ENCODE results near the gene SYNDIG1.
A peak's percentile ranks its signal among the peaks of the same experiment; 100 is the strongest.

Gene SYNDIG1

GRCh38 chr20:24449026-24449720, 20.3 kb upstream of the SYNDIG1 start:
- DNase-seq = no peak

GRCh38 chr20:24450177-24450576, 19.3 kb upstream of the SYNDIG1 start:
- DNase-seq = no peak

DNA sequence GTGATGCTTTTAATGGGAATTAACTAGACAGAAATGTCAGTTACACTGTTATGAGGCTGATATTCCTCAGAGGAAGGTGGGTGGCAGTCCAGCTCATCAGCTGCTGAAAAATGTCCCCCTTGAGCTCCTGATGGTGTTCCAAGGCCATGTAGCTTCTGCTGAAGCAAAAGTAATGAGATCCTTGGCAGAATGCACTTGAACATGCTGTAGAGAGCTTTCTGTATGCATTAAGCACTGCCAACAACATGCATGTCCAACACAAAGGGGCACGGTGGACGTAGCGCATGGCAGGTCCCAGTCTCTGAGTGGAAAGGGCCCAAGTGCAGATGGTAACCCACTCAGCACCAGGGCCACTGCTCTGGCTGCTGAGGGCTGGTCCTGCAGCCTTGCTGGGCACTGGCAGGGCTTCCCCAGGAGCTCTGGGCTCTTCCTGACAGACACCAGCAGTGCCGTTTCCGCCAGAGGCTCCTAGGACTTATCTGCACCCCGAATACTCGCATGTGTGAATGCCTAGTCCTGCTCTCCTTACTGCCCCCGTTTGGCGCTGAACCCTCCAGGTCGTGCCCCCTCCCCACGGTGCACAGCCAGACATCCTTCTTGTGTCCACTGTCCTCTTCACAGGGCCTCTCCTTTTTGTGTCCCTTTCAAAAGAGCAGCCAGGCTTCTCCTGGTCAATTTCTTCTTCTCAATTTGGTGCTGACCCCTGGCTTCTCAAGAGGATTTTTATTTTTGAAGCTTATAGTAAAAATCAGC, 18.6 kb upstream of the SYNDIG1 start:
- DNase-seq = no peak

DNA sequence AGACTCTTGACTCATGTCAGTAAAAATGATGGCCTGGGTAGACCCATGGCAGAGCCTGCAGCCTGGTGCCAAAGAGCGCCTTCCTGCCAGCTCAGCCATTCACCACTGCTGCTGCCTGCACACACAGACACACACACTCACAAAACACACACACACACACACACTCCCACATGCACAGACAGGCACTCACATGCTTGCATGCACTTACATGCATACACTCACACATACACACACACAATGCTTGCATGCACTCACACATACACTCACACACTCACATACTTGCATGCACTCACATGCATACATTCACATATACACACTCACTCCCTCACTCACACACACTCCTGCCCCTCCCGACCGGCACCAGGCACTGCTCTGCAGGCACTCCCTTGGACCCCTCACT, 18.0 kb upstream of the SYNDIG1 start:
- no peak for DNase-seq

DNA sequence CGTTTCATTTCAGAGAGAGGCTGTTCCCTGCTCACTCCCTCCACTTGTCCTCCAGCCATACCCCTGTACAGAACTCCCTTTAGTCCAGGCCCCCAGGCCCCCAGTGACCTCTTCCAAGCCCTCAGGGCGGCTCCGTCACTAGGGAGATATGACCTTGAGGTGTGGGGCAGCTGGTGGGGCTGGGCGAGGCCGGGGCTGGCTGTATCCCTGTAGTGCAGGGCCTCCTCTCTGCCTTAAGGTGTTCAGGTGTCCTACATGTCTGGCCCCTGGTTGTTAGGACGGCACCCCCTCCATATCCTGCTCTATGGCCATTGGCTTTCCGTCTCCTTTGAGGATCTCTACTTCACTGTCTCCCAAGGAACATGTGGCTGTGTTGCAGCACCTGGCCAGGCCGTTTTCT, 17.4 kb upstream of the SYNDIG1 start:
- no peak for DNase-seq

DNA sequence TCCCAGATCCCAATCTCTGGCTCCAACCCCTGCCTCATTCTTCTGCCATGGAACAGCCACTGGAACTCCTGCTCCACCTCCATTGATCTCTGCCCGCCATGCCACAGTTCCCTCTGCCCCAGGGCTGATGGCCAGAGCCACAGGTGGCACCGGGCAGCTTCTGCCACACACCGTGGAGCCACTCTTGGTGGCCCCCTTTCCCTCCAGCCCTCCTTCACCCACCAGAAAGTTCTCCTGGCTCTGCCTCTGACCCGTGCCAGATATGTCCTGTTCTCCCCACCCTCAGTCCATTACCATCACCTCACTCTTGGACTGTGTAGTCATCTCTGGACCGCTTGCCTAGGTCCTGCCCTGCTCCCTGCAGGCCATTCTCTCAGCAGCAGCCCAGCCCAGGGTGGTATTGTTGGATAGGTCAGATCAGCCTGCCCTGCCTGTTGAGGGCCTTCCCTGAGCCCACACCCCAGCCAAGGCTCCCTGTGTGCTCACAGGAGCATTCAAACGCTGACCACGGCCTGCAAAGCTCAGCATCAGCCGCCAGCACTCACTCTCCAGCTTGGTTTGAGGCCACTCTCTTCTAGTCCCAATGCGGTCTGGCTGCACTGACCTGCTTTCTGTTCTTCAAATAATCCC, 16.8 kb upstream of the SYNDIG1 start:
- no peak for DNase-seq

- DNase-seq = no peak
Observed at GRCh38 chr20:24453869-24454268, 15.6 kb upstream of the SYNDIG1 start.

DNA sequence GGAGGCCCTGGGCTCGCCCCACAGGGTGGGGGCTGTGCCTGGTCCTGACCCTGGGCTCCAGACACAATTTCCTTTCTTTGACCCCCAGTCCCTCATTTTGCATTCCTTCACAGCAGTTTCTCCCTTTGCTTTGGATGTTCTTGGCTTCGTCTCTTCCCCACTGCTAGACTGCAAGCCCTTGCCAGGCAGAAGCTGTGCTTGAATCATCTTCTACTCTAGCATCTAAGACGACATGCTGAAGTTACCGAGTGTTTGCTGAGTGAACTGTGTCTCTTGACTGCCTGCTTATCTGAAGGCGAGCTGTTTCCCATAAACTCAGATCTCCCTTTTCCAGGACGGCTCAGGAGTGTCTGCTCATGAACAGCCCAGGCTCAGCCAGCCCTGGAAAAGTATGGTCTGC, 14.3 kb upstream of the SYNDIG1 start:
- no peak for DNase-seq

GRCh38 chr20:24456398-24456781, 13.0 kb upstream of the SYNDIG1 start:
- no peak for DNase-seq

DNA sequence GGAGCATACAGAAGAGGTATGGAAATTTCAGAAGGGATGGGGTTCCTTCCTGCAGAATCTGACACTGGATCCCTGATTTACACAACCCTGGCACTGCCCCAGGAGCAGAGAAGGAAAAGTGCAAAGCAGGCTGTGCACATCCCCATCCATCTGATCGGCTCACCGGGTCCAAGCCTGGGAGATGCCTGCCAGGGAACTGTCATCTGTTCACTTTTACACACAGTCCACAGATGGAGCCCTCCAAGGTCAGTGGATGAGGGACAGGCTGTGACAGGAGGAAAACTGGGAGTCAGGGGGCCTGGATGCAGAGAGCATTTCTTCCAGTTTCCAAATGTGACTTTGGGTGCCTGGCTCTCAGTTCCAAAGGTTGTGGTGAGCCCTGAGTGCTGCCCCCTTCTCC, 11.0 kb upstream of the SYNDIG1 start:
- no peak for DNase-seq

DNA sequence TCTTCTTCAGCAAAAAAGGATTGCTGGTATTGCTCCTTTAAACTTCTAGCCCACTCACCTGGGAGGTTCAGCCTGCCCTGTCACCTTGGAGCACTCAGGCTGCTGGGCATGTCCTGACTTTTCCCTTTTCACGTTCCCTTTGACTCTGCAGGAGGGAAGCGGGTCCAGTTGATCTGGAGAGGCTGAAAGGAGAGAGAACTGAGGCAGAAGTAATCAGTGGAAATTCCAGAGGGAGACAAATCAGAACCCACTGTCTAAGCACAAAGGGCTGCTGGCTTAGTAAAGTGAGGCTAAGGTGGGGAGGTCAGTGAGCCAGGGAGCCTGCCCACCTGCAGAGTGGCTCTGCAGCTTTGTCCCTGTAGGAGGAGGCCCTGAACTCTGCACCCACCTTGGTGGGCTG, 9.7 kb upstream of the SYNDIG1 start:
- DNase-seq = no peak

GRCh38 chr20:24460712-24461111, 8.7 kb upstream of the SYNDIG1 start:
- no peak for DNase-seq

GRCh38 chr20:24461848-24462247, 7.6 kb upstream of the SYNDIG1 start:
- no peak for DNase-seq

DNA sequence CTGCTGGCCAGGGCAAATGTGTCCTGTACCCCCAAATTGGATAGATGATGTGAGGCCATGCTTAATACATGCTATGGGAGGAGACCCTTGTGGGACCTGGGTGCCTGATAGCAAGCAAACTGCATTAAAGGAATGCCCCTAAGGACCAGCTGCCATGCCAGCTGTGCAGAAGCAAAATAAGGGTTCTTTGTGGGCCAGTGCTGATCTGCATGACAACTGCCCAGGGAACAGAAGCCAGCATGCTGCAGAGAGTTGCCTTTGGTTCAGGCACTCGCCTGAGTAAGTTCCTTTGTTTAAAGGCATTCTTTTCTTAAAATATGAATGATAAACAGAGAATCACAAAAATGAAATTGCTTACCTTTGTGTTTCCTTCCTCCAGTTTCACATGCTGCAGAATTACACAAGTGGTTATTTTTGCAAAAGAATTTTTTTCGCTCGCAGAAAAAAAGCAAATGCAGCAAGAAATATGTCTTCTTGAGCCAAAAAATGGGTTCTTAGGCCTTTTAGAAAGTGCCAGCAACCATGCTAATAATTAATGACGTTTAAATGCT, 6.9 kb upstream of the SYNDIG1 start:
- no peak for DNase-seq

DNA sequence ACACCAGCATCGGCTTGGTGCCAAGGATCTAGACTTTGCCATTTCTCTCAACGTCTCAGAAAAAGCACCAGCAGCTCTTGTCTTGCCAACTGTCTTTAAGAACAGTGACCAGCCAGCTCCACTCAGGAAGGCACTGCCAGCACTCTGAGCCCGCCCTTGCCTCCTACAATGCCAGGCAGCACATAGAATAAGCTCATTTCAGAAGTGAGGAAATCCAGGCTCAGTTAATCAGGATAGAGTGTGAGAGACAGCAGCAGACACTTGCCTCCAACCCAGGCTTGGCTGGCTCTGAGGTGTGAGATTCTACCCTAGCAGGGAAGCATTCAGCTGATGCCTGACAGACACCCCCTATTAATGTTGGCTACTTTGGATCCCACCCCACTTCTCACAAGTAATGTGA, 4.3 kb upstream of the SYNDIG1 start:
- DNase-seq = no peak

DNA sequence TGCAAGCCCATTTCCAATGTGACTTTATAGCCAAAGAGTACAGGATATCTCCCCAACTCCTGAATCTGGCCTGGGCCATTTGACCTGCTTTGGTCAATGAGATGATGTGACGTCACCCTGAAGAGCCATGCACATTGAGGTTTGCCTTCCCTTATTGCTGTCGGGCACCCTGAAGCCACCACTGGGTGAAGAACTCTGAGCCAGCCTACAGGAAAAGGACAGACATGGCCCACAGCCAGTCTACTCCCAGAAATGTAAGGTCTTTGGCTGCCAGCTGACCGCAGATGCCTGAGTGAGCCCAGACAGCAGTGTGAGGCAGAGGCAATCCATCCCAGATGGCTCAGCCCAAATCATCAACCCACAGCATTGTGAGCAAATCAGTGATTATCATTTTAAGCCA, 3.7 kb upstream of the SYNDIG1 start:
- DNase-seq = no peak

- DNase-seq = no peak
Observed at GRCh38 chr20:24468401-24469115, 871 bp upstream of the SYNDIG1 start.

- DNase-seq = peak; percentile 34
Observed at GRCh38 chr20:24469894-24470745, 691 bp downstream of the SYNDIG1 start.

GRCh38 chr20:24470746-24471582, 1.5 kb downstream of the SYNDIG1 start:
- DNase-seq = peak; percentile 22

GRCh38 chr20:24472426-24472825, 3.0 kb downstream of the SYNDIG1 start:
- DNase-seq = no peak

All from NCI-H1105 treated with DMSO at 0.1 percent for 48 hours (cell line).